HEK293 (cell line): ENCODE measurements around the gene NYNRIN.

Experiments
- BCL11A ChIP-seq: fragments of 450-650 bp; formaldehyde crosslinking; IDR thresholded peaks from 2 replicates; pipeline ENCODE4 v1.5.1; 2016; ENCODE audit warnings: low read depth, missing biosample characterization, missing genetic modification characterization
- GLIS2 ChIP-seq: fragments of 450-650 bp; formaldehyde crosslinking; IDR thresholded peaks from 2 replicates; pipeline ENCODE4 v1.5.1; 2016; ENCODE audit warnings: missing biosample characterization, missing genetic modification characterization
- HOXA7 ChIP-seq: sonication (generic); formaldehyde crosslinking; IDR thresholded peaks from 2 replicates; pipeline ENCODE4 v1.8.1; 2022; ENCODE audit warnings: missing genetic modification reagents, borderline replicate concordance
- KLF8 ChIP-seq: fragments of 450-650 bp; formaldehyde crosslinking; IDR thresholded peaks from 2 replicates; pipeline ENCODE4 v1.5.1; 2016; ENCODE audit warnings: missing biosample characterization, missing genetic modification characterization
- REST ChIP-seq: fragments of 450-650 bp; formaldehyde crosslinking; IDR thresholded peaks from 2 replicates; pipeline ENCODE4 v1.5.1; 2016; ENCODE audit warnings: missing biosample characterization, missing genetic modification characterization
- ZBTB1 ChIP-seq: fragments of 450-650 bp; formaldehyde crosslinking; IDR thresholded peaks from 2 replicates; pipeline ENCODE4 v1.5.1; 2016; ENCODE audit warnings: missing biosample characterization, missing genetic modification characterization
- ZBTB48 ChIP-seq: fragments of 450-650 bp; formaldehyde crosslinking; IDR thresholded peaks from 2 replicates; pipeline ENCODE4 v1.5.1; 2016; ENCODE audit warnings: missing biosample characterization, missing genetic modification characterization
- ZFP3 ChIP-seq: fragments of 450-650 bp; formaldehyde crosslinking; IDR thresholded peaks from 2 replicates; pipeline ENCODE4 v1.5.1; 2016; ENCODE audit warnings: low read depth, missing biosample characterization, missing genetic modification characterization
- ZFP37 ChIP-seq: fragments of 450-650 bp; formaldehyde crosslinking; IDR thresholded peaks from 2 replicates; pipeline ENCODE4 v1.5.1; 2016; ENCODE audit warnings: missing biosample characterization, missing genetic modification characterization
- ZFP41 ChIP-seq: fragments of 450-650 bp; formaldehyde crosslinking; IDR thresholded peaks from 2 replicates; pipeline ENCODE4 v1.5.1; 2016; ENCODE audit warnings: missing biosample characterization, missing genetic modification characterization, borderline replicate concordance
- ZNF140 ChIP-seq: fragments of 450-650 bp; formaldehyde crosslinking; IDR thresholded peaks from 2 replicates; pipeline ENCODE4 v1.5.1; 2016; ENCODE audit warnings: missing biosample characterization, missing genetic modification characterization
- ZNF157 ChIP-seq: fragments of 450-650 bp; formaldehyde crosslinking; IDR thresholded peaks from 2 replicates; pipeline ENCODE4 v1.5.1; 2016; ENCODE audit warnings: missing biosample characterization, missing genetic modification characterization
- ZNF16 ChIP-seq: fragments of 450-650 bp; formaldehyde crosslinking; IDR thresholded peaks from 2 replicates; pipeline ENCODE4 v1.5.1; 2016; ENCODE audit warnings: low read depth, missing biosample characterization, missing genetic modification characterization
- ZNF175 ChIP-seq: fragments of 450-650 bp; formaldehyde crosslinking; IDR thresholded peaks from 2 replicates; pipeline ENCODE4 v1.5.1; 2016; ENCODE audit warnings: missing biosample characterization, missing genetic modification characterization
- ZNF184 ChIP-seq: fragments of 450-650 bp; IDR thresholded peaks from 2 replicates; pipeline ENCODE4 v1.5.1; 2018; ENCODE audit warnings: missing biosample characterization, mild to moderate bottlenecking, missing genetic modification characterization
- ZNF202 ChIP-seq: fragments of 450-650 bp; formaldehyde crosslinking; IDR thresholded peaks from 2 replicates; pipeline ENCODE4 v1.5.1; 2016; ENCODE audit warnings: missing biosample characterization, missing genetic modification characterization, borderline replicate concordance
- ZNF211 ChIP-seq: fragments of 450-650 bp; formaldehyde crosslinking; IDR thresholded peaks from 2 replicates; pipeline ENCODE4 v1.5.1; 2016; ENCODE audit warnings: low read depth, missing biosample characterization, missing genetic modification characterization
- ZNF214 ChIP-seq: fragments of 450-650 bp; formaldehyde crosslinking; IDR thresholded peaks from 2 replicates; pipeline ENCODE4 v1.5.1; 2017; ENCODE audit warnings: missing biosample characterization, mild to moderate bottlenecking, missing genetic modification characterization, borderline replicate concordance
- ZNF366 ChIP-seq: fragments of 450-650 bp; formaldehyde crosslinking; conservative IDR thresholded peaks from 2 replicates; pipeline ENCODE4 v1.5.1; 2016; ENCODE audit warnings: missing biosample characterization, missing genetic modification characterization
- ZNF37A ChIP-seq: fragments of 450-650 bp; IDR thresholded peaks from 2 replicates; pipeline ENCODE4 v1.5.1; 2018; ENCODE audit warnings: missing biosample characterization, missing genetic modification characterization
- ZNF433 ChIP-seq: fragments of 450-650 bp; formaldehyde crosslinking; IDR thresholded peaks from 2 replicates; pipeline ENCODE4 v1.5.1; 2016; ENCODE audit warnings: missing biosample characterization, missing genetic modification characterization, low read depth
- ZNF473 ChIP-seq: fragments of 450-650 bp; formaldehyde crosslinking; IDR thresholded peaks from 2 replicates; pipeline ENCODE4 v1.5.1; 2017; ENCODE audit warnings: missing biosample characterization, missing genetic modification characterization
- ZNF530 ChIP-seq: fragments of 450-650 bp; formaldehyde crosslinking; IDR thresholded peaks from 2 replicates; pipeline ENCODE4 v1.5.1; 2016; ENCODE audit warnings: low read depth, missing biosample characterization, missing genetic modification characterization
- ZNF558 ChIP-seq: fragments of 450-650 bp; formaldehyde crosslinking; IDR thresholded peaks from 2 replicates; pipeline ENCODE4 v1.5.1; 2016; ENCODE audit warnings: missing biosample characterization, missing genetic modification characterization
- ZNF561 ChIP-seq: fragments of 450-650 bp; IDR thresholded peaks from 2 replicates; pipeline ENCODE4 v1.5.1; 2018; ENCODE audit warnings: missing biosample characterization, missing genetic modification characterization, borderline replicate concordance
- ZNF600 ChIP-seq: fragments of 450-650 bp; formaldehyde crosslinking; IDR thresholded peaks from 2 replicates; pipeline ENCODE4 v1.5.1; 2016; ENCODE audit warnings: missing biosample characterization, missing genetic modification characterization
- ZNF610 ChIP-seq: fragments of 450-650 bp; formaldehyde crosslinking; IDR thresholded peaks from 2 replicates; pipeline ENCODE4 v1.5.1; 2016; ENCODE audit warnings: missing biosample characterization, missing genetic modification characterization, borderline replicate concordance
- ZSCAN23 ChIP-seq: fragments of 450-650 bp; formaldehyde crosslinking; IDR thresholded peaks from 2 replicates; pipeline ENCODE4 v1.5.1; 2016; ENCODE audit warnings: missing biosample characterization, missing genetic modification characterization
- ZSCAN5A ChIP-seq: fragments of 450-650 bp; formaldehyde crosslinking; IDR thresholded peaks from 2 replicates; pipeline ENCODE4 v1.5.1; 2016; ENCODE audit warnings: missing biosample characterization, missing genetic modification characterization
- ZXDB ChIP-seq: fragments of 450-650 bp; formaldehyde crosslinking; IDR thresholded peaks from 2 replicates; pipeline ENCODE4 v1.5.1; 2016; ENCODE audit warnings: missing biosample characterization, missing genetic modification characterization
- TF ChIP-seq, protein P1 (sequence below): fragments of 450-650 bp; formaldehyde crosslinking; IDR thresholded peaks from 2 replicates; pipeline ENCODE4 v1.5.1; 2016; ENCODE audit warnings: missing biosample characterization, missing genetic modification characterization
- TF ChIP-seq, protein P2 (sequence below): fragments of 450-650 bp; formaldehyde crosslinking; IDR thresholded peaks from 2 replicates; pipeline ENCODE4 v1.5.1; 2016; ENCODE audit warnings: missing biosample characterization, missing genetic modification characterization

The NYNRIN gene

GRCh38 chr14:24372701-24373416, 25.9 kb upstream of the NYNRIN start (continued):
- TF ChIP-seq, protein P1, sequence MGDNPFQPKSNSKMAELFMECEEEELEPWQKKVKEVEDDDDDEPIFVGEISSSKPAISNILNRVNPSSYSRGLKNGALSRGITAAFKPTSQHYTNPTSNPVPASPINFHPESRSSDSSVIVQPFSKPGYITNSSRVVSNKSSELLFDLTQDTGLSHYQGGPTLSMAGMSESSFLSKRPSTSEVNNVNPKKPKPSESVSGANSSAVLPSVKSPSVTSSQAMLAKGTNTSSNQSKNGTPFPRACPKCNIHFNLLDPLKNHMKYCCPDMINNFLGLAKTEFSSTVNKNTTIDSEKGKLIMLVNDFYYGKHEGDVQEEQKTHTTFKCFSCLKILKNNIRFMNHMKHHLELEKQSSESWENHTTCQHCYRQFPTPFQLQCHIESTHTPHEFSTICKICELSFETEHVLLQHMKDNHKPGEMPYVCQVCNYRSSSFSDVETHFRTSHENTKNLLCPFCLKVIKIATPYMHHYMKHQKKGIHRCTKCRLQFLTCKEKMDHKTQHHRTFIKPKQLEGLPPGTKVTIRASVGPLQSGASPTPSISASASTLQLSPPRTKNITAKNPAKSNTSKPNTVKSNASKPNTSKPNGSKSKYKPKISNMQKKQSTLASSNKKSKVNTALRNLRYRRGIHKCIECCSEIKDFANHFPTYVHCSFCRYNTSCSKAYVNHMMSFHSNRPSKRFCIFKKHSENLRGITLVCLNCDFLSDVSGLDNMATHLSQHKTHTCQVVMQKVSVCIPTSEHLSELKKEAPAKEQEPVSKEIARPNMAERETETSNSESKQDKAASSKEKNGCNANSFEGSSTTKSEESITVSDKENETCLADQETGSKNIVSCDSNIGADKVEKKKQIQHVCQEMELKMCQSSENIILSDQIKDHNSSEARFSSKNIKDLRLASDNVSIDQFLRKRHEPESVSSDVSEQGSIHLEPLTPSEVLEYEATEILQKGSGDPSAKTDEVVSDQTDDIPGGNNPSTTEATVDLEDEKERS: no peak
- TF ChIP-seq HOXA7 (CRISPR knock-in tag) (no peak), ZSCAN5A (no peak), GLIS2 (tag by site-specific recombination) (no peak), ZNF561 (no peak), ZNF175 (tag by site-specific recombination) (no peak), ZFP41 (tag by site-specific recombination) (no peak), ZNF140 (tag by site-specific recombination) (no peak), ZFP3 (tag by site-specific recombination) (no peak), ZNF202 (tag by site-specific recombination) (no peak), ZNF610 (no peak), ZNF366 (tag by site-specific recombination) (no peak), ZNF157 (tag by site-specific recombination) (no peak), ZSCAN23 (tag by site-specific recombination) (no peak), ZNF16 (no peak), ZNF530 (no peak), ZNF37A (no peak), ZNF600 (no peak), REST (tag by site-specific recombination) (no peak), ZNF473 (tag by site-specific recombination) (no peak), BCL11A (no peak), ZNF433 (no peak), ZNF184 (tag by site-specific recombination) (no peak), KLF8 (tag by site-specific recombination) (no peak), ZBTB48 (no peak), ZFP37 (tag by site-specific recombination) (no peak), ZNF214 (no peak), ZNF558 (tag by site-specific recombination) (peak; percentile 97), ZNF211 (tag by site-specific recombination) (no peak), ZBTB1 (tag by site-specific recombination) (no peak), ZXDB (tag by site-specific recombination) (0 out of 2 replicates have a peak, but pooled peaks have one; percentile 22)
- TF ChIP-seq, protein P2, sequence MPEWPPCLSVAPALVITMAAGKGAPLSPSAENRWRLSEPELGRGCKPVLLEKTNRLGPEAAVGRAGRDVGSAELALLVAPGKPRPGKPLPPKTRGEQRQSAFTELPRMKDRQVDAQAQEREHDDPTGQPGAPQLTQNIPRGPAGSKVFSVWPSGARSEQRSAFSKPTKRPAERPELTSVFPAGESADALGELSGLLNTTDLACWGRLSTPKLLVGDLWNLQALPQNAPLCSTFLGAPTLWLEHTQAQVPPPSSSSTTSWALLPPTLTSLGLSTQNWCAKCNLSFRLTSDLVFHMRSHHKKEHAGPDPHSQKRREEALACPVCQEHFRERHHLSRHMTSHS (tag by site-specific recombination): no peak
